WERI-Rb-1 (cell line): ENCODE results near the gene NEK1.

Experiments
- DNase-seq: peaks from one replicate; pipeline ENCODE4 v3.0.0-alpha.2; 2020
- H3K27ac ChIP-seq: fragments of 250-450 bp; sonication (Bioruptor Pico); 2 replicates; pipeline ENCODE4 v1.5.1; 2020; ENCODE audit warnings: mild to moderate bottlenecking, moderate library complexity
- H3K27me3 ChIP-seq: fragments of 250-450 bp; sonication (Bioruptor Pico); 2 replicates; pipeline ENCODE4 v1.5.1; 2021; ENCODE audit warnings: mild to moderate bottlenecking, low read depth, moderate library complexity; ENCODE audit not compliant: insufficient read depth, severe bottlenecking
- H3K36me3 ChIP-seq: fragments of 250-450 bp; sonication (Bioruptor Pico); 2 replicates; pipeline ENCODE4 v1.5.1; 2020; ENCODE audit warnings: mild to moderate bottlenecking, moderate library complexity
- H3K4me3 ChIP-seq: 2 replicates; pipeline ENCODE4 v1.5.1; 2011; ENCODE audit warnings: low read depth, mild to moderate bottlenecking, control low read depth, low read length
- H3K9me3 ChIP-seq: fragments of 250-450 bp; sonication (Bioruptor Pico); 2 replicates; pipeline ENCODE4 v1.5.1; 2021; ENCODE audit warnings: mild to moderate bottlenecking, moderate library complexity; ENCODE audit not compliant: severe bottlenecking
- CTCF ChIP-seq: IDR thresholded peaks from 2 replicates; pipeline ENCODE4 v1.5.1; 2011; ENCODE audit warnings: low read depth, mild to moderate bottlenecking, control low read depth, inconsistent platforms, low read length

Gene NEK1

GRCh38 chr4:169443748-169444147 lies 168.6 kb downstream of the NEK1 start:
- H3K27ac ChIP-seq: no peak overlapping the region
- no peak for TF ChIP-seq CTCF
- H3K9me3 ChIP-seq: no peaks in the 10 kb centered on the region
- H3K27me3 ChIP-seq: no peaks in the 10 kb centered on the region
- H3K36me3 ChIP-seq: no peaks in the 10 kb centered on the region
- no peak for DNase-seq
- no peak overlapping the region for H3K4me3 ChIP-seq

- Histone ChIP-seq H3K27me3 (no peaks in the 10 kb centered on the region), H3K4me3 (no peak overlapping the region), H3K9me3 (no peaks in the 10 kb centered on the region), H3K27ac (no peak overlapping the region), H3K36me3 (no peaks in the 10 kb centered on the region)
- TF ChIP-seq CTCF: no peak
- no peak for DNase-seq
These were observed 171.9 kb downstream of the NEK1 start for GRCh38 chr4:169440446-169440845.

DNA sequence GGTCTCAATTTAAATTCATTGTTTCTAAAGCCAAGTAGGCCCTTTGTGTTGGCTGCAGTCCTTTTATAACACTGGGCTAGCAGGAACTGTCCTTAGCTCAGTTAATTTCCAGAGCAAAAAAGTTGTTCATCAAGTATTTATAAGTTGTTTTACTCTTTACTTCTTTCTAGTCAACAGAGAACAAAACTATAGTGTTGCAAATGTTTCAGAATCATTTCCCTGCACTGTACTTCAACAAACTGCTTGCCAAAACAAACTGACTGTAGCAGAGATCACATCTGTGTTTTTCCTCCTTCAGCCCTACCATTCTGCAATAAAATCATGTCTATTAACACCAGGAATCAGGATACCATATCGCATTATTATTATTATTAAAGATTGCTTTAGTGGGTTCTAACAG lies 173.1 kb downstream of the NEK1 start:
- Histone ChIP-seq H3K27me3 (no peaks in the 10 kb centered on the region), H3K27ac (no peak overlapping the region), H3K4me3 (no peak overlapping the region), H3K9me3 (no peaks in the 10 kb centered on the region), H3K36me3 (no peaks in the 10 kb centered on the region)
- TF ChIP-seq CTCF: no peak
- DNase-seq: no peak

DNA sequence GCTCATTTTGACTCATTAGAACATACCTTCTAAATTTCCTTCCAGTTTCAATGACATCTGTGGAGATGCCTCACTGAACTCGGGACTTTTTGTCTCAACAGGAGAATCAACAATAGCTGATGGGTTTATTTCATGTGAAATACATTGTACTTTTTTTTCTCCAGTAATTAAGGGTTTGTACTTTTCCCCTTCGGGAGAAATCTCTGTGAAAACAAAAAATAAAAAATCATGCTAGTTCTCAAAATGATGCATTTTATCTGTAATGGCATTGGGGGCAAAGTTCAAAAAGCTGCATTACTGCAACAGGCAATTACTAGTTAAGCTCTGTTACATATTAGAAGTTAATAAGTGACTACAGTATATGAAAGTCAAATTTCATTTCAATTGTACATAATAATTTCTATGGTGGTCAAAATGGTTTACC lies 174.3 kb downstream of the NEK1 start:
- Histone ChIP-seq H3K27ac (no peak overlapping the region), H3K4me3 (no peak overlapping the region), H3K9me3 (no peaks in the 10 kb centered on the region), H3K36me3 (peaks cover 4% of the 10 kb centered on the region), H3K27me3 (no peaks in the 10 kb centered on the region)
- no peak for TF ChIP-seq CTCF
- no peak for DNase-seq

DNA sequence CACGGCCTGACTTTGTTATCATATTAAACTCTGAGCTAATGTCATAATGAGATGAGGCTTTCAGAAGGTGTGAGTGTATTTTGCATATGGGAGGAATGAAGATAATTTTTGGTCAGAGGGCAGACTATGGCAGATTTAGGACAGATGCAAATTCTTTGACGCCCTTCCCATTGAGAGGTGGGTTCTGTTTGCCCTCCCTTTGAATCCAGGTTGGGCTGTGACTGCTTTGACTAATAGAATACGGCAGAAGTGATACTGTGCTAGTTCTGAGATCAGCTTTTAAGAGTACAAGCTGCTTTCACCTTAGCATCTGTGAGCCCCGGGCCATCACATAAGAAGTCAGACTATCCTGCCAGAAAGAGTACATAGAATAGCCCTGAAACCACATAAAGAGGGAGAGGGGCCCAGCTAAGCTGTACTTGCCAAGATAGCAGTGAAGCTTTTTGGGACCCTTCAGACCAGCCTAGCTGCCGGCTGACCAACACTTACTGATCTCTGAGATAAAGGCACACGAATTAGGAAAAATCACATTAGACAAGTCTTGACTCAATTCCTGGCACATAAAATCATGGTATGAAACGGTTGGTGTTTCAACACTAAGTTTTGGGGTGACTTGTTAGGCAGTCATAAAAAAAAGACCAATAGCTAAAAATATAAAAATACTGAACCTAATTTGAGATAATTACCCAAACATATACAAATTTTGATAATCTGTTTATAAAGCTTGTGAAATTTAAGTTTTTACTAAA lies 174.9 kb downstream of the NEK1 start:
- TF ChIP-seq CTCF: no peak
- H3K4me3 ChIP-seq: no peak overlapping the region
- no peaks in the 10 kb centered on the region for H3K27me3 ChIP-seq
- H3K36me3 ChIP-seq: peaks cover 4% of the 10 kb centered on the region
- no peak overlapping the region for H3K27ac ChIP-seq
- no peaks in the 10 kb centered on the region for H3K9me3 ChIP-seq
- no peak for DNase-seq

GRCh38 chr4:169436734-169437133 lies 175.6 kb downstream of the NEK1 start:
- Histone ChIP-seq H3K27ac (no peak overlapping the region), H3K4me3 (no peak overlapping the region), H3K36me3 (peaks cover 4% of the 10 kb centered on the region), H3K27me3 (no peaks in the 10 kb centered on the region), H3K9me3 (no peaks in the 10 kb centered on the region)
- no peak for DNase-seq
- no peak for TF ChIP-seq CTCF
